HG03354 (cell line): Measurements from ENCODE around the gene CYP27B1.
"Not testable (repeated sequence)": the region's sequence is repeated elsewhere in the genome, so short reads cannot be mapped to it uniquely, and the experiment has no call there.

Experiments used
- ATAC-seq: cut with Tn5 transposase; IDR thresholded peaks from one replicate; pipeline ENCODE4 v1.9.1; 2021; ENCODE audit warnings: mild to moderate bottlenecking; ENCODE audit not compliant: unreplicated experiment, poor library complexity, severe bottlenecking

The CYP27B1 gene

GRCh38 chr12:57795354-57795753 is 28.5 kb upstream of the CYP27B1 start:
- no peak for ATAC-seq

- no peak for ATAC-seq
Measured at GRCh38 chr12:57793920-57794319, 27.0 kb upstream of the CYP27B1 start.

- no peak for ATAC-seq
Measured at GRCh38 chr12:57783861-57784260, 17.0 kb upstream of the CYP27B1 start.

GRCh38 chr12:57783466-57783801 is 16.6 kb upstream of the CYP27B1 start:
- no peak for ATAC-seq

GRCh38 chr12:57782608-57783465 is 16.0 kb upstream of the CYP27B1 start, which contains the start of gene TSFM:
TSFM (plus strand) TSS chr12:57782787; CDS start chr12:57782802, 15 bp downstream.
- ATAC-seq: peak; percentile 84

- ATAC-seq: peak; percentile 5
Measured at GRCh38 chr12:57782243-57782607, 15.3 kb upstream of the CYP27B1 start.

- no peak for ATAC-seq
Measured at GRCh38 chr12:57781801-57782200, 14.9 kb upstream of the CYP27B1 start.

GRCh38 chr12:57781244-57781643 is 14.4 kb upstream of the CYP27B1 start:
- no peak for ATAC-seq

GRCh38 chr12:57780284-57780897 is 13.5 kb upstream of the CYP27B1 start:
- ATAC-seq: no peak

- ATAC-seq: no peak
Measured at GRCh38 chr12:57779736-57780135, 12.9 kb upstream of the CYP27B1 start.

GRCh38 chr12:57777911-57778310 is 11.0 kb upstream of the CYP27B1 start:
- ATAC-seq: no peak

GRCh38 chr12:57777367-57777766 is 10.5 kb upstream of the CYP27B1 start:
- no peak for ATAC-seq

GRCh38 chr12:57776247-57776587 is 9.3 kb upstream of the CYP27B1 start:
- no peak for ATAC-seq

GRCh38 chr12:57775563-57776246 is 8.8 kb upstream of the CYP27B1 start:
- no peak for ATAC-seq

GRCh38 chr12:57775044-57775443 is 8.2 kb upstream of the CYP27B1 start:
- ATAC-seq: no peak

- ATAC-seq: not testable (repeated sequence)
Measured at GRCh38 chr12:57774634-57775033, 7.8 kb upstream of the CYP27B1 start.

- ATAC-seq: peak; percentile 4
Measured at GRCh38 chr12:57772429-57773322, 5.8 kb upstream of the CYP27B1 start, which contains the start of gene EEF1AKMT3. EEF1AKMT3 (plus strand) TSS chr12:57772614; CDS start chr12:57772725, 111 bp downstream.

- peak; percentile 89 for ATAC-seq
Measured at GRCh38 chr12:57771873-57772428, 5.1 kb upstream of the CYP27B1 start, which contains the start of gene METTL1. METTL1 (minus strand) TSS chr12:57772105; CDS start chr12:57772083, 22 bp downstream.

GRCh38 chr12:57771236-57771872 is 4.5 kb upstream of the CYP27B1 start:
- ATAC-seq: peak; percentile 81
